IPS-18a (cell line): ENCODE data around the gene ATP2B2.

Experiments
- H3K27ac ChIP-seq: one replicate; pipeline ENCODE4 v1.5.1; 2013; ENCODE audit warnings: low read length
- H3K27me3 ChIP-seq: one replicate; pipeline ENCODE4 v1.6.1; 2013; ENCODE audit warnings: mild to moderate bottlenecking, low read length; ENCODE audit not compliant: control insufficient read depth, insufficient read depth
- H3K36me3 ChIP-seq: one replicate; pipeline ENCODE4 v1.6.1; 2013; ENCODE audit warnings: low read depth, low read length; ENCODE audit not compliant: control insufficient read depth
- H3K4me1 ChIP-seq: one replicate; pipeline ENCODE4 v1.6.1; 2013; ENCODE audit warnings: low read depth, low read length; ENCODE audit not compliant: control insufficient read depth
- H3K4me3 ChIP-seq: one replicate; pipeline ENCODE4 v1.5.1; 2013; ENCODE audit warnings: low read length
- H3K9ac ChIP-seq: one replicate; pipeline ENCODE4 v1.6.1; 2013; ENCODE audit warnings: mild to moderate bottlenecking, low read length, moderate library complexity
- H3K9me3 ChIP-seq: one replicate; pipeline ENCODE4 v1.6.1; 2013; ENCODE audit warnings: low read depth, low read length; ENCODE audit not compliant: control insufficient read depth

Gene ATP2B2

DNA sequence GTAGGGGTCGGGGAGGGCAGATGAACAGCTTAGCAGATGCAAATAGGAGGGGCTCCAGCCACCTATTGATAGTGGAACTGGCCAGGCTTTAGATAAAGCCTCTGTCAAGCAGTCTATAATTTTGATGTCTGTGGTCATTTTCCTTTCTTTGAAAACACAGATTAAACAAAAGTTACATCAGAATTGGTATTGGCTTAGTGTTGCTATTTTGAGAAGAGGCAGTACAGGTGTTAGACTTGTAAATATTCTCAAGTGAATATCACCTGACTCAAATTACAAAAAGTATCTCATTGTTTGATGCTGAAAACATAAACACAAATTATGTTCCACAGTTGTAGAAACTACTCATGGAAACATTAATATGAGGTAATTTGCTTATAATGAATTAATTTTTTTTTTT, 230.8 kb downstream of the ATP2B2 start:
- Histone ChIP-seq H3K4me1 (no peaks in the 10 kb centered on the region), H3K4me3 (no peak overlapping the region), H3K9me3 (no peaks in the 10 kb centered on the region), H3K36me3 (peaks cover 37% of the 10 kb centered on the region), H3K27me3 (no peaks in the 10 kb centered on the region), H3K9ac (no peak overlapping the region), H3K27ac (no peak overlapping the region)
